ENCODE data around the gene SLC35G3. TPM values are rescaled to one million over a fixed set of nuclear protein-coding genes. Genes with fewer than 3 reads are reported as not detected.

Gene SLC35G3
- total and polyA plus RNA-seq, 2 of the 8 experiments (the other 6 are each of a cell fraction or from before 2014, with no cell fraction given): not detected

GRCh38 chr17:35166526-35166925 lies 27.7 kb downstream of the SLC35G3 start:
- Histone ChIP-seq H4K20me1 (replicated peaks in 1 of 2; ENCODE audit: control insufficient read depth in 1 of 2, insufficient read depth in 2 of 2, low read length in 2 of 2) (peaks cover 0 to 2% of the 10 kb centered on the region in 2 experiments), H3K9me3 (ENCODE audit: insufficient read depth in 2 of 2, low read depth in 1 of 2, low read length in 1 of 2) (no peaks in the 10 kb centered on the region), H2AK5ac (ENCODE audit: low read depth, low read length) (no peak overlapping the region), H2AFZ (ENCODE audit: low read length) (no peak overlapping the region), H2BK15ac (ENCODE audit: low read length) (no peak overlapping the region), H3K4ac (replicated peaks; ENCODE audit: insufficient read length, low read depth, low read length) (no peak overlapping the region), H4K91ac (replicated peaks; ENCODE audit: insufficient read length, low read length) (no peak overlapping the region), H3K9ac (replicated peaks in 1 of 4; ENCODE audit: extremely low read depth in 1 of 4, low read depth in 3 of 4, low read length in 3 of 4) (no peak overlapping the region; a peak in 1 of 7 replicates), H3K27me3 (replicated peaks in 1 of 4; ENCODE audit: control insufficient read depth in 3 of 4, extremely low read depth in 1 of 4, insufficient read depth in 3 of 4, low read length in 3 of 4) (no peaks in the 10 kb centered on the region), H3K36me3 (ENCODE audit: control insufficient read depth in 2 of 4, insufficient read depth in 4 of 4, low read length in 3 of 4) (no peaks in the 10 kb centered on the region), H4K5ac (ENCODE audit: insufficient read length, low read depth, low read length) (no peak overlapping the region), H3K23ac (ENCODE audit: insufficient read length) (no peak overlapping the region), H3K23me2 (ENCODE audit: low read depth, low read length) (no peaks in the 10 kb centered on the region; the same call in 1 of the 2 replicates), H2BK5ac (ENCODE audit: low read depth, low read length) (no peak overlapping the region), H3K56ac (replicated peaks; ENCODE audit: insufficient read length, low read depth, low read length) (no peak overlapping the region), H3K18ac (ENCODE audit: extremely low read depth, low read length) (no peak overlapping the region), H3K14ac (ENCODE audit: insufficient read length) (no peak overlapping the region), H3K79me1 (ENCODE audit: low read depth, low read length) (no peaks in the 10 kb centered on the region; the same call in 1 of the 2 replicates), H3K4me1 (replicated peaks in 1 of 4; ENCODE audit: control insufficient read depth in 3 of 4, insufficient read depth in 4 of 4, low read length in 3 of 4) (no peaks in the 10 kb centered on the region; a peak in 1 of 7 replicates), H2BK12ac (ENCODE audit: low read depth, low read length) (no peak overlapping the region), H3K4me2 (ENCODE audit: insufficient read depth in 1 of 2, low read depth in 2 of 2, low read length in 2 of 2) (no peak overlapping the region), H3K79me2 (ENCODE audit: control insufficient read depth in 1 of 2, insufficient read depth in 2 of 2, low read length in 2 of 2) (no peaks in the 10 kb centered on the region), H3K27ac (ENCODE audit: low read depth, low read length) (no peak overlapping the region), H2BK120ac (replicated peaks; ENCODE audit: low read depth, low read length) (no peak overlapping the region), H3K4me3 (ENCODE audit: extremely low read depth in 1 of 4, insufficient read depth in 2 of 4, low read depth in 3 of 4, low read length in 4 of 4) (no peak overlapping the region), H4K8ac (ENCODE audit: extremely low read depth, insufficient read depth, low read length) (no peak overlapping the region), H2BK20ac (ENCODE audit: low read length) (no peak overlapping the region)
- no peak for FAIRE-seq
- 73% methylated on average over 5 of the region's 5 CpGs; no CpG with 5 or more reads in 1 of the 2 experiments for WGBS, 2 experiments (ENCODE audit: extremely low coverage in 1 of 2, insufficient coverage in 1 of 2, insufficient read length in 1 of 2, insufficient replicate concordance in 2 of 2, low coverage in 1 of 2, low lambda C conversion rate in 2 of 2, missing lambda C conversion rate in 1 of 2)
- ChIA-PET CTCF (ENCODE audit: partially characterized antibody) (interaction anchor here (1.2 to 2.5 kb wide), 4 partner anchors 18 to 367 kb away, joined by 3 to 9 read pairs (median 6); no protein-coding TSS in a partner anchor), POLR2A (ENCODE audit: partially characterized antibody) (interaction anchor here (0.6 kb wide), 1 partner anchor 726 kb away, joined by 4 read pairs; no protein-coding TSS in a partner anchor)
- DNase-seq (ENCODE audit: low read depth in 1 of 2, low spot score in 2 of 2): no peak
- TF ChIP-seq RNF2 (IDR thresholded peaks at IDR 0.05; ENCODE audit: borderline replicate concordance, low read depth, low read length, missing control alignments, poor library complexity, severe bottlenecking) (no peak), RFX5 (IDR thresholded peaks at IDR 0.05; ENCODE audit: borderline replicate concordance, low read depth, low read length) (no peak), POLR2A (IDR thresholded peaks at IDR 0.05; ENCODE audit: control extremely low read depth in 1 of 2, low read depth in 2 of 2, low read length in 2 of 2) (no peak), KDM1A (IDR thresholded peaks at IDR 0.05; ENCODE audit: borderline replicate concordance, low read length) (no peak), CEBPB (IDR thresholded peaks at IDR 0.05; ENCODE audit: low read depth, low read length) (no peak), POLR2AphosphoS5 (IDR thresholded peaks at IDR 0.05; ENCODE audit: low read depth, low read length) (no peak), EP300 (IDR thresholded peaks at IDR 0.05; ENCODE audit: borderline replicate concordance in 1 of 2, low read depth in 2 of 2, low read length in 2 of 2) (no peak), ATF2 (IDR thresholded peaks at IDR 0.05; ENCODE audit: low read length) (no peak), SUZ12 (IDR thresholded peaks at IDR 0.05; ENCODE audit: low read length) (no peak)
